ENCODE results near the gene EVC2.

Gene EVC2

DNA sequence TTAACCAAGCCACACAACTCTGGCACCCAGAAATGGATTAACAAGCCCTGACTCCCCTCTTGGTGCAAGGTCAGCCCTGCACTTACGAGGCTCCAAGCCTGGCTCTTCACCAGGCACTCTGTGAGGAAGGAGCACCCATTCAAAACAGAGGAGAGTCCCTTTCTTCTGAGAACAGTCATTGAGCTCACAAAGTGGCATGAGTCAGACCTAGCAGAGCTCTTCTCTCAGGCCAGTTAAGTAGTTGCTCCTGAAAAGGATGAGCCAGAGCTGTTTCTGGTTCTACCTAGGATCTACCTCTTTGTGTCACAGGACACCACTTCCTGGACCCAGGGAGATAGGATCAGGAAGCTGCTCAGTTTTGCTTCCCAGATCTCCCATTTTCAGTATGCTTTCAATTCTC, 48.2 kb downstream of the EVC2 start:
- DNase-seq = no peak

DNA sequence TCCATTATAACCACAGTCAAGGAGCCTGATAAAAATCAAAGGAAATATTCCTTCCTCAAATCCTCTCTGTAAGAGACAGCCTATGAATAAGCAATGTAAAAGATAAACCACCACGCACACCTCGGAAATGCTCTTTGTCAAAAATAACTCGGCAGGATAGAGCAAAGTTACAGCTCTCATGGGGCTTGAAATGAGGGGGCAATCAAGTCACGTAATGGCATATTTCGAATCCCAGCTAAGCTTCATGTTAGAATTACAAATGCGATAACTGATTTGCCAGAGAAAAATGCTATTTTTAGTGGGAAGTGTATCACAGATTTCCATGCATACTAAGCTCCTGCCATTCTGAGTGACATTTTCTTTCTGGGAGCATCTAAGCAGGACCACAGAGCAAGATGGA, 49.4 kb downstream of the EVC2 start:
- no peak for DNase-seq

DNA sequence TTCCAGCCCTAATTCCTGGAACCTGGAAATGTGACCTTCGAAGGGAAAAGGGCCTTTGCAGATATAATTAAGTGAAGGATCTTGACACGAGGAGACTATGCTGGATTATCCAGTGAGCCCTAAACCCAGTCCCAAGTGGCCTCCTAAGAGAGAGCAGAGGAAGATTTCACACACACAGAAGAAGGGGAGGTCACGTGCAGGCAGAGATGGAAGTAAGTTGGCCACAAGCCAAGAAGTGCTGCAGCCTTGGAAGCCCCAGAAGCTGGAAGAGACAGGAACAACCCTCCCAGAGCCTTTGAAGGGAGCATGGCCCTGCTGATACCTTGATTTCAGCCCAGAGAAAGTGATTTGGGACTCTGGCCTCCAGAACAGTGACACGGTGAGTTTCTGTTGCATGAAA, 51.9 kb downstream of the EVC2 start:
- no peak for DNase-seq

DNA sequence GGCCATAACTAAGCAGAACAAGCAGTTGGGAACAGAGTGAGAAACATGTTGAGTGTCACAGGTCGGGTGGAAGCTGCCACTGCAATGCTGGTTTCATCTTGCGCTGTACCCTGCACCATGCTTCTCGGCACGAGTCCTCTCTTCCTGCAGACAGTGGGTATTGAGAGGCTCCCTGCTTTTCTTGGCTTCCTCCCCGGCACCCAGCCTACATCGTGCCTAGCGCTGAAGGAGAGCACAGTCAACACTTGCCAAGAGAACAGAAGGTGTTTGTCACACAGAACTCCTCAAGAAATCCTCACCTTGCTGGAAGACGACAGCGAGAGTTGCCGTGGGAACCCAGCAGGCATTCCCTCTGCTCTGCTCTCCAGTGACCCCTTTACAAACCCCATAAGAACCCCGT, 53.6 kb downstream of the EVC2 start:
- no peak for DNase-seq

DNA sequence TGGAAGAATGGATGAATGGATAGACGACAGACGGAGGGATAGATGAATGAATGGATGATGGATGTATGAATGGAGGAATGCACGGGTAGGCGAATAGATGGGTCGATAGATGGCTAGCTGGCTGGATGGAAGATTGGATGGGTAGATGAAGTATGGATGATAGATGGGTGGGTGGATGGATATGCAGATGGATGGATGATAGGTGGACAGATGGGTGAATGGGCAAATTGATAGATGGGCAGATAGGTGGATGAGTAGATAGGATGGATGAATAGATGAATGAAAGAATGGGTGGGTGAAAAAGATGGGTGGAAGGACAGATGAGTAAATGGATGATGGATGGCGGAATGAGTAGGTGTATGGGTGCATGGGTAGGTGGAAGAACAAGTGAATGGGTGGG, 57.3 kb downstream of the EVC2 start:
- no peak for DNase-seq

DNA sequence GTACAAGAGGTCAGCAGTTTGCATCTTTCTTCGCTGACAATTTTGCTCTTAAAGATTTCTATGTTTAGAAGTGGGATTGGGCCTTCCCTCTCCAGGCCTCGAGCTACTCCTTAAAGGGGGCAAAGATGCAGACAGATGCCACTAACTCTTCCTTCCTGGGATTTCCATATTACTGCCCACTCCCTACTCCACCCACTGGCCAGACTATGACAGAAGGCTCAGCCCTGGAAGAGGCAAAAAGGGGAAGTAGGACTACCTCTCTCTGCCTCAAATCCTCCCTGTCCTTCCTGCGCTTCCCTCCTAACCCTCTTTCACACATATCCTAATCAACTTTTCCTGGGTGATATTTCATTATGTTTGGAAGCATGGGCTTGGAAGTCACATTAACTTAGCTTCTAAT, 58.3 kb downstream of the EVC2 start:
- DNase-seq = no peak

DNA sequence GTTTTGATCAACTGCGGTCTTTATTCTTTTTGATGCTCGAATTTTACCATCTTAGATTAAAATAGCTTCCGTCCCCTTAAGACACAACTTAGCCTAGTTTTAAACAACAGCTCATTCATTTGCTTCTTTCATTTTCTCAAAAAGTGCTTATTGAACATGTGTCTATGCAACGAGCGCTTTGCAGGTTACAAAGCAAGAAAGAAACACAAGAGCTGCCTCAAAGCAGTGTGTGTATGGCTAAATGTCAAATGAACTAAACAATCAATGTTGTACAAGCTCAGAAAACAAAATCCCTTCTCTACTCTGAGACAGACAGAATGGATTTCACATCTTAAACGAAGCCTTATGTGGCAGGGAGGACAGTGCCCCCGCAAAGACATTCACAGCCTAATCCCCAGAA, 61.0 kb downstream of the EVC2 start:
- DNase-seq = no peak

DNA sequence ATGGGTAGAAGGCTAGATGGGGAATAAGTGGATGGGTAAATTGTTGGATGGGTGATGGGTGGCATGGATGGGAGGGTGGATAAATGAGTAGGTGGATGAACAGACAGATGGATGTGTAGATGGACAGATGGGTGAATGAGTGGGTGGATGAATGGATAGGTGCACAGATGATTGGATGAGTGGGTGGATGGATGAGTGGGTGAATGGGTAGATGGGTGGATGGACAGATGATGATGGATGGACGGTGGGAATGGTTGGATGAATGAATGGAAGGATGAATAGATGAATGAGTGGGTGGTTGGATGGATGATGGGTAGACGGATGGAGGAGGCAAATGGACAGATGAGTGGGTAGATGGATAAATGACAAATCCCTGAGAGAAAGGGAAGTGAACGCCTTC, 68.3 kb downstream of the EVC2 start:
- no peak for DNase-seq

DNA sequence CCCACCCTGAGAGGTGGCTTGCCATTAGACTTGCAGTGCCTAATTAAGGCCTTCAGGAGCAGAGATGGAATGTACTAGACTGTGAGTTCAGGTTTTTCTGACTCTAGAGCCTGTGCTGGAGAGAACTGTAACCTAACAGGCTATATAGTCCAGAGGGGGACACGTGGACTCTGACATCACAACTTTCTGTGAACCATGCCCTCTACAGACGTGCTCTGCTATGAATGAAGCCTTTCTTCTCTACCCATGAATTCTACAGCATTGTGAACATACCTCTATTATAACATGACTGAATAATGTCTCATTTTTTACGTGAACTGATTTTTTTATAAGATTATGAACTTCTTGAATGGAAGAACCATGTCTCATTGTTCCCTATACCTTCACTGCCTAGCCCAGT, 68.8 kb downstream of the EVC2 start:
- no peak for DNase-seq

DNA sequence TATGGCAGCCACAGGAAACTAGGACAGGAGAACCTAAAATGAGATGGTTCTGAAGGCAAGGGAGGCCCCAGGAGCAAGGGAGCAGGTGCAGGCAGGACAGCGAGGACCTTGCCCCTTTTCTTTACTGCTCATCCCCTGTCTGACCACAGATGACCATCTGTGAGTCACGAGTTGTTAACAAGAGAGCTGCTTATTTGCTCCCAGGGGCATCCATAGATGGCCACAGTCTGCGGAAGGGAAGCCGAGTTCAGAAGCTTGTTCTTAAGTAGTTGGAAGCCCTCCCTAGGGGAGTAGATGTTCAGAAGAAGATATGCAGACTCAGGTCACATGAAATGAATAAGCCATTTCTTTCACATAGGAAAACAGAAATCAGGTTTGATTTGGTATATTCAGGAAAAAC, 69.4 kb downstream of the EVC2 start:
- no peak for DNase-seq

DNA sequence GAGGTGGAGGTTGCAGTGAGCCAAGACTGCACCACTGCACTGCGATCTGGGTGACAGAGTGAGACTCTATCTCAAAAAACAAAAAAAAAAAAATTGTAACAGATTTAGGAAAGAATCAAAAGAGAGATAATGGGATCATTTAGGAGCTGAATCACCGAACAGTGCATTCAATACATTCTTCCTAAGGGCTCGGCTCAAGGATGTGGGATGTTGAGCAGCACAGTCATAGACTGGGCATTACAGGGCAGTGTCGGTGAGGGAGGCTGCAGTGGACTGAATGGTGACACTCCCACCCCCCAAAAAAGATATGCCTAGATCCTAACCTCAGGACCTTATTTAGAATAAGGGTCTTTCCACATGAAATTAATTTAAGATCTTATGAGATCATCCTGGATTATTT, 70.0 kb downstream of the EVC2 start:
- DNase-seq = no peak

DNA sequence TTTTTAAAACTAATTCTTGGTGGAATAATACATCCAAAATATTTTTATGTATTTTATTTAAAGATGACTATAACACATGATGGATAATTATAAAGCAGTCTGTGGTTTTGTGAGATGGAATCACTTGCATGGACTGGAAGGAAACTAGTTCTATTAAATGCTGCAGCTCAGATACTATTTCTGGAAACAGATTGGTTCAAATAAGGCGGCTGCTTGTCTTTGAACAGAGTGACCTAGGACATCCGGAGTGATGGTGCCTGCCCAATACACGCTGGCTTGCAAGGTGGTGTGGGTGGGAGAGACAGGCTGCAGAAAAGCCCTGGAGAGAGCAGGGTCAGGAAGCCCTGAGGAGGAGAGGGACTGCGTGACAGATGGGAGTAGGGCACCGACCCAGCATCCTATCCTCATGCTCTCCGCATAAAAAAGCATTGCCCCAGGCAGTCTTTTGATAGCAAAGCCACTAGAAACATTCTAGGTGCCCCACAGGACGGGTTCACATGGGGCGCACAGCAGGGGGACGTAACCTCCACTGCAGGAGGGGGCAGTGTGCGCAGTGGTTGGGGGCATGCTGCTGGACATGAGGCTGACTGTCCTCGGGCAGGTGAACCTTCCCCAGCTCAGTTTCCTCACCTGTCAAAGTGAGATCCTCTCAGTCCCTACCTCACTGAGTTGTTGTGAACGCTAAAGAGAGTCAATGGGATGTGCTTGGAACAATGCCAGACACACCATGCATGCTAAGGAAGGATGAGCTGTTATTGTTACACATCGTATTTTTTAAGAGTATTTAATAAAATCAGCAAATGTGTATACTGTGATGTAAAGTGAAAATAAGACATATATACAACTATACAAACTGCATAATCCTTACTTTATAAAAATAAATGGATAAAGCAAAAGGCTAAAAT, 71.3 kb downstream of the EVC2 start:
- DNase-seq = no peak

DNA sequence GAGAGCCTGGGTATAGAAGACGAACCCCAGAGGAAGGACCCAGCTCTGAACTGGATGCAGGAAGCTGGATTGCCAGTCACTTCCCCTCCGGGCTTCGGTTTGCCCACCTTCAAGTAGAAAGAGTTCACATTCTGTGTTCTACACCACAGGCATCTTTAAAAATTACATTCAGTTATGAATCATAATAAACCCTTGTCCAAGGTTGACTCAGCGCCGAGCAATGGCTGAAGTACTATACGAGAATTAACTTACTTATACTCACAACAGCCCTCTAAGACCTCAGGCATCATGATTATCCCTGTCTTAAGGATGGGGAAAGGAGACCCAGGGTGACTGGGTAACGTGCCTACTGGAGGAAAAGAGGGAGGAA, 72.5 kb downstream of the EVC2 start:
- DNase-seq = no peak

DNA sequence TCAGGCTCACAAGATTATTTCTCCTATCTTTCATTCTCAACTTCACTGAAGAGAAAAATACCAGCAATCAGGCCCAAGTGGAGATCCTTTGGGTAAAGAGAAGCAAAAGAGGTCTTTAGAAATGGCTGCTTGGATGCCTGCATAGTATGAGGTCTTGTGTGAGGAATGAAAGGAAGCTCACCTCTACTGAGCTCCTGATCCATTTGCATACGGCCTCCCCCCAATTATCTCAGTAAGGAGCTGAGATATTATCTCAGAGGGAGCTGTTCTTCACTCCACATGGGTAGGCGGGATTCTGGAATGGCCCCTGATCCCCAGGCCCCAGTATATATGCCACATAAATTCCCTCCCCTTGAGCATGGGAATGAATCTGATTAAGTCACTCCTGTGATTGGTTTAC, 75.8 kb downstream of the EVC2 start:
- DNase-seq = no peak

DNA sequence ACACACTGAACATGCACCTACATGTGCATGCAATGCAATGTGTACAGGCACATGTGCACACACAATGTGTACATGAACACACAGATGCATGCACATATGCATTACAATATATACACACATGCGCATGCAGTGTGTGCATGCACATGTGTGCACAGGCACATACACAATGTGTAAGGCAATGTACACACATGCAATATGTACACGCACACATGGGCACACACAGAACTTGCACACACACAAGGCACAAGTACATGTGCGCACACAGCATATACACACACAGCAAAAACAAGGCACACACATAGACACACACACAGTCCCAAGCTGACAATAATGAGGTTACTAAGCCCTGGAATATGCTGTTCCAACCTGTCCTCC, 76.3 kb downstream of the EVC2 start:
- DNase-seq = no peak

DNA sequence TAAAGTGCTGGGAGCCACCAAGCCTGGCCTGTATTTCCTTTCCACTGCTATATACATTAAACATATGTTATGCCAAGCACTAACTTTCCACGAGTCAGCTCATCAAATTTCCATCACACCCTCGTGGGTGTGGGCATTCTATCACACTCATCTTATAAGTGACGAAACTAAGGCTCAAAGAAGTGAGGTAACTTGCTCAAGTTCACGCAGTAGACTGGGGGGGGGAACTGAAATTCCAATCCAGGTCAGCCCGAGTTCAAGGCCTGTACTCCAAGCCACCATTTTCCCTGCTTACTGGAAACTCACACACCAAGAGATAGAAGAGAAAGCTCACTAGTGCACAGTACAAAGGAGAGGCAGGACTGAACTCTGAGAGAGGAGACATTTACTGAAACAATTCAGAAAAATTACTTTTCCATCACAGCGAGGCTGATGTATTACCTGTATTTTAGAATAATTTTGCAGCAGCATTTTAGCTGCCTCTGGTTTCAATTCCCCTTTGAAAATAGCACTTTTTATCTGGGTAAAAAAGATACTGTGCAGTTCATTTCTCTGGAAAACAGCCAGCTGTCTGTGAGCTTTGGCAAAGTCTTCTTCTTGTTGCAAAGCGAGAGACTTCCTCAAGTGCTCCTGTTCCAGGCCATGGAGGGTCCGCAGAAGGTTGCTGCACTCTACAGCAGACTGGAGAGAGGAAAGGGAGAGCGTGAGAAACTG, 76.8 kb downstream of the EVC2 start:
- no peak for DNase-seq

DNA sequence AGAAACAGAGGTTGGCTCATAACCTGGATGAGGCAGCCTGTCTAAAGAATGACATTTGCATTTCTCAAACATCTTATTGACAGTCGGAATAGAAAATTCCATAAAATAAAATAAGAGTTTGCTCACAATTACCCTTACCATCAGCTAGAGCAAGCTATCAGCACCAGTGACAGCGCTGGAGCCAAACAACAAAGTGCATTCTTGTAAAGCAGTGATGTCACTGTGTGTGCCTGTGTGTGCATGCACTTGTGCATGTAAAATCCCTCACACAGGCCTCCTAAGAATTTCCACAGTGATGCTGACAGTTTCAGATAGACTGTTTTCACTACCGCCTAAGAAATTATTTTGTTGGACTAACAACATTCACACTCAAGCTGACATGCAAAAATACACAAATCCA, 77.6 kb downstream of the EVC2 start:
- DNase-seq = no peak

DNA sequence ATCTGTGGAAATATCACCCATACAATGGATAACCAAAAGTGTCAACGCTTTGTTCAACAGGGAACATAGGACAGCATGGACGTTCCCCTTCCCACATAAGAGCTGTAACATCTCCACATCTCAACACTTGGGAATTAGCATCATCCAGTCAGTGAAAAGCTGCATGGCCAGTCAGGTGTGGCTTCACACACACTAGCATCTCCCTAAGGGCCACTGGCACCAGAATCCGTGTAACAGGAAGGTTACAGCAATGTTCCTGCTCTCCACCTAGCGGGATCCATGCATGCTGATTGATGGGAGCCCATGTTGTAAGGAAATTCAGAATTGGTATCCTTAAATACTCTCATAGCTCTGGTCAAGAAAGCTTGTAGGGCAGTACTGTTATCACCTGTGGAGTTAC, 78.8 kb downstream of the EVC2 start:
- no peak for DNase-seq

DNA sequence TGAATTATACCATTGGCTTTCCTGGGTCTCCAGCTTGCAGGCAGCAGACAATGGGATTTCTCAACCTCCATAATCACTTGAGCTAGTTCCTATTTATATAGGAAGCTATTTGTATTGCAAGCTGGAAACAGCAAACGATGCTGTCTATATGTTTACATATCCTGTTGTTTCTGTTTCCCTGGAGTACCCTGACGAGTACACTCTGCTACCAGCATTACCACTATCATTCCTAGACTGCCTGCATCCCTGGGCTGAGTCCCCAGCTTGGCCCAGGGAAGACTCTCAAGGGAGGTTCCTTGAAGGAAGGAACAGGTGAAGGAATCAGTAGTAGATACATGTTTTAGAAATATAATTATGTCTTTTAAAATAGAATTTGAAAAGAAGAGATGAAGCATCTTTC, 81.4 kb downstream of the EVC2 start:
- DNase-seq = no peak

DNA sequence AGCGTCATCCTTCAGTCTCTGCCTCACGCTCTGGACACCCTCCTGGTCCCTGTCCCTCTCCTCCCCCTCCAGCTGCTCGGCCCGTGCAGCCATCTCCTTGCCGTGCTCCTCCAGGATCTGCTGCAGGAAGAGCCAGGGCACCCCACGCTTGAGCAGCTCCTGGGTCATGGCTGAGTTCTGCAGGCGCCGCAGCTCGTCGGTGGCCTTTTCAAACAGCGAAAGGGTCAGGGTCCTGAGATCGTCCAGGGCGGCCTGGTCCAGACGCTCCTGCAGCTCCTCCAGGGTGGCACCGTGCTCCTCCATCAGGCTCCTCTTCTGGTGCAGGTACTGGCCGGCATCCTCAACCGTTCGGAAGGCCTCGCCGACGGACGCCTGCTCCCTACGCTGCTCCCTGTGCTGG, 85.8 kb downstream of the EVC2 start:
- DNase-seq = no peak

DNA sequence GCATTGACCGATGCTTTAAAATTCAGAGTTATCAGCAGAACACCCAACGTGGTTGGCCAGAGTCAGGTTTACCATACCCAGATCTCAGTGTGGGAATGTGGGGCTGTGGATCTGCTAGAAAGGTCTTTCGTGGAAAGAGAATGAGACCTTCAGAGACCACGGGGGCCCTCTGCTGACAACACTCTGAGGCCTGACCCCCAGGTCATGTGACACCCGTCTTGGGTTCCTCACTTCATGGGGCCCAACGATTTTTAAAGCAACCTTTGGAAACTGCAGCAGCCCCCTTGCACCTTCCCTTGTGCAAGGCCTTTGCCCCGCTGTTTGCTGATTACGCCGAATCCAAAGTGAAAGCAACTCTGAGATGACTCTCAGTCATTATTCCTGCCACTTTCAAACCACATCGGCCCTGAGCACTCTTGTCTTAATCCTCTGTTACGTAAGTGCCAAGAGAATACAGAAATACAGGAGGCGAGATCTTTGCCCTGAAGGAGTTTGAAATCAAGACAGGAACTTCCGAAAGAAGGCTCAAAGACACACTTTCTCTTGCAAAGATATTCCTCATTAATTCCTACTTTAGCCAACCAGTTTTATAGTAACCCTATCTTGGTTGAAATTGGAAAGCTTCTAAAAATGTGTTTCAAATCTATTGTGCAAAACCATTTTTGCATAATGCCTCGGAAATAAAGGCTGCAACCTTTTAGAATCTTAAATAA, 88.3 kb downstream of the EVC2 start:
- DNase-seq = peak; percentile 29

DNA sequence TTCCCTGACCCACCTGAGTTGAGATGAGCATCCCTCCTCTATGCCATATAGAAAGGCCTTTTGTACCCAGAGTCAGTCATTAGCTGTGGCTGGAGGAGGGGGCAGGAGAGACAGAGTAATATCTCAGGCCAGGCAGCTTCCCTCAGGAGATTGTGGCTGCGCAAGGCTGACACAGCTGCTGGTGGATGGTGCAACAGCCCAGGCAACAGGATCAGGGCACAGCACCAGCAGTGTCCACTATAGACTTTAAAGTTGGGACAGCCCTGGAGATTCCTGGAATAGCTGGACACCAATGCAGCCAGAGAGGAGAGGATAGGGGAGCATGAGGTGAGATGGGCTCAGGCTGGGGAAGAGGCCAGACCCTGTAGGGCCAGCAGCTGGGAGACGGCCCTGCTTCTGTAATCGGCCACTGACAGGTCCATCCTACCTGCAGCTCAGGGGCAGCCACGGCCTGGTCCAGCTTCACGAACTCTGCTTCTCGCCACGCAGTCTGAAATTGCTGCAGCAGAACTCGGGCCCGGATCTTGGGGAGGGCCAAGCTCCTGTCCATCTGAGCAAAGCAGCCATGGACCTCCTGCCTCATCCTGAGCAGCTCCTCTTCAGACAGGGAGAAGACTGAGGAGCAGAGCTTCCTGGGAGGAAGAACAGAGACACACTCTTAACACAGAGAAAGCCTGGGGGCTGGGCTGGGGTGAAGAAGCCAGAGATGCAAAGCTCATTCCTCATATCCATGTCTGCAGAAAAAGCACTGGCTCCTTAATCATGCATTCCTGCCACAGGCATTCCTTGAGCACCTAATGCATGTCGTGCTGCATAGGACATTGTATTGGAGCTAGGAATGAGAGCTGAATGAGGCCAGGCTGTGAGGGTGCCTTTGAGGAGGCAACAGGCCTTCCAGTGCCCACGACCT, 90.1 kb downstream of the EVC2 start:
- DNase-seq = no peak

DNA sequence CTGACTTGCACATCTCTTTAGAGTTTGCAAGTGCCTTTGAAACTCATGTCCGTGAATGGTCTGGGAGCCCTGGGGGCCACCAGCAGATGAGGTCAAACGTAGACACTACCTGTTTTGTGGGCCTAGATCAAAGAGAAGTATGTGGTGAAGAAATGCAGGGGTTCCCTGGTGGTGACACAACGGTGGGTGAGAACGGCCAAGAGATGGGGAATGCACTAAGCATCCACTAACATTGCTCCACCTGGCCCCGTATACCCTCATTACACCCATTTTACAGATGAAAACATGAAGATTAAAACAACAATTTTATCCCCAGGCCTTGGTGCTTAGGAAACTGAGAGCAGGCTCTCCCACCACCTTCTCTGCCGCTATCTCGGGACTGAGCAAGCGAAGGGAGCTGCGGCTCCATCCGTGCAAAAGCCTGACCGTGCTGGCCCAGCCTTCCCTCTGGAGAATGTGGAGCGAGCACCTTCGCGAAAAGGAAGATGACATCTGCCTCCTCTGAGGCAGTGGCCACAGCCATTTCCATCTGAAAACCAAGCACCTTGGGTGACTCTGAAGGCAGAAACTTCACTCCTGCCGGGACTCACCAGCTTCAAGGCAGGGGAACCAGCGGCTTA, 91.9 kb downstream of the EVC2 start:
- no peak for DNase-seq

Measured in DMS79 (cell line).